OCI-LY1 (cell line): ENCODE data around the gene FOXE3.

Source experiments
- H2AFZ ChIP-seq: fragments of 200-600 bp; sonication (generic), shearing (Covaris generic); 2 replicates; pipeline ENCODE4 v1.6.0; 2014; ENCODE audit warnings: antibody characterized with exemption, mild to moderate bottlenecking, low read length
- H3F3A ChIP-seq: fragments of 200-600 bp; sonication (generic), shearing (Covaris generic); 2 replicates; pipeline ENCODE4 v1.6.0; 2014; ENCODE audit warnings: mild to moderate bottlenecking, antibody characterized with exemption, low read length, moderate library complexity; ENCODE audit not compliant: insufficient read depth
- H3K27ac ChIP-seq: fragments of 200-600 bp; sonication (generic); 2 replicates; pipeline ENCODE4 v1.5.1; 2014; ENCODE audit warnings: low read length, mixed run types, mild to moderate bottlenecking, low read depth; ENCODE audit not compliant: poor library complexity, severe bottlenecking
- H3K27me3 ChIP-seq: fragments of 200-600 bp; sonication (generic); 2 replicates; pipeline ENCODE4 v1.6.0; 2014; ENCODE audit warnings: antibody characterized with exemption, mild to moderate bottlenecking, low read length, moderate library complexity; ENCODE audit not compliant: insufficient read depth
- H3K36me3 ChIP-seq: fragments of 200-600 bp; sonication (generic); 2 replicates; pipeline ENCODE4 v1.6.1; 2014; ENCODE audit warnings: mild to moderate bottlenecking, antibody characterized with exemption, low read length, moderate library complexity, mixed read lengths; ENCODE audit not compliant: insufficient read depth
- H3K4me1 ChIP-seq: fragments of 200-600 bp; sonication (generic); 2 replicates; pipeline ENCODE4 v1.5.1; 2014; ENCODE audit warnings: mild to moderate bottlenecking, low read length, moderate library complexity; ENCODE audit not compliant: insufficient read depth, severe bottlenecking
- H3K4me2 ChIP-seq: fragments of 200-600 bp; sonication (generic), shearing (Covaris generic); 2 replicates; pipeline ENCODE4 v1.6.1; 2014; ENCODE audit warnings: low read length
- H3K4me3 ChIP-seq: fragments of 200-600 bp; sonication (generic); 2 replicates; pipeline ENCODE4 v1.5.1; 2014; ENCODE audit warnings: low read length, low read depth, mild to moderate bottlenecking, mixed read lengths; ENCODE audit not compliant: poor library complexity, severe bottlenecking
- H3K79me2 ChIP-seq: fragments of 200-600 bp; shearing (Covaris generic); 2 replicates; pipeline ENCODE4 v1.6.1; 2016; ENCODE audit warnings: mixed run types, low read length, mixed read lengths; ENCODE audit not compliant: insufficient read depth
- H3K9ac ChIP-seq: fragments of 200-600 bp; sonication (generic), shearing (Covaris generic); 2 replicates; pipeline ENCODE4 v1.6.1; 2014; ENCODE audit warnings: mild to moderate bottlenecking, low read length, mixed read lengths
- H3K9me2 ChIP-seq: fragments of 200-600 bp; sonication (generic), shearing (Covaris generic); 2 replicates; pipeline ENCODE4 v1.6.1; 2014; ENCODE audit warnings: low read depth, mild to moderate bottlenecking, low read length, mixed read lengths
- H3K9me3 ChIP-seq: fragments of 200-600 bp; shearing (Covaris generic); 2 replicates; pipeline ENCODE4 v1.6.1; 2014; ENCODE audit warnings: low read length, mixed read lengths
- H4K20me1 ChIP-seq: fragments of 200-600 bp; sonication (generic), shearing (Covaris generic); 2 replicates; pipeline ENCODE4 v1.6.0; 2016; ENCODE audit warnings: mild to moderate bottlenecking, low read length; ENCODE audit not compliant: insufficient read depth
- EZH2 ChIP-seq: fragments of 200-600 bp; sonication (generic), shearing (Covaris generic); IDR thresholded peaks from 2 replicates; pipeline ENCODE4 v1.8.0; 2017; ENCODE audit warnings: borderline replicate concordance, mixed run types, mild to moderate bottlenecking, antibody characterized with exemption, low read length, moderate library complexity, mixed read lengths
- TF ChIP-seq, protein P1 (sequence below): fragments of 200-600 bp; sonication (generic), shearing (Covaris generic); IDR thresholded peaks from 2 replicates; pipeline ENCODE4 v1.5.1; 2017; ENCODE audit warnings: mild to moderate bottlenecking, antibody characterized with exemption, low read length, moderate library complexity, mixed read lengths

The FOXE3 gene

DNA sequence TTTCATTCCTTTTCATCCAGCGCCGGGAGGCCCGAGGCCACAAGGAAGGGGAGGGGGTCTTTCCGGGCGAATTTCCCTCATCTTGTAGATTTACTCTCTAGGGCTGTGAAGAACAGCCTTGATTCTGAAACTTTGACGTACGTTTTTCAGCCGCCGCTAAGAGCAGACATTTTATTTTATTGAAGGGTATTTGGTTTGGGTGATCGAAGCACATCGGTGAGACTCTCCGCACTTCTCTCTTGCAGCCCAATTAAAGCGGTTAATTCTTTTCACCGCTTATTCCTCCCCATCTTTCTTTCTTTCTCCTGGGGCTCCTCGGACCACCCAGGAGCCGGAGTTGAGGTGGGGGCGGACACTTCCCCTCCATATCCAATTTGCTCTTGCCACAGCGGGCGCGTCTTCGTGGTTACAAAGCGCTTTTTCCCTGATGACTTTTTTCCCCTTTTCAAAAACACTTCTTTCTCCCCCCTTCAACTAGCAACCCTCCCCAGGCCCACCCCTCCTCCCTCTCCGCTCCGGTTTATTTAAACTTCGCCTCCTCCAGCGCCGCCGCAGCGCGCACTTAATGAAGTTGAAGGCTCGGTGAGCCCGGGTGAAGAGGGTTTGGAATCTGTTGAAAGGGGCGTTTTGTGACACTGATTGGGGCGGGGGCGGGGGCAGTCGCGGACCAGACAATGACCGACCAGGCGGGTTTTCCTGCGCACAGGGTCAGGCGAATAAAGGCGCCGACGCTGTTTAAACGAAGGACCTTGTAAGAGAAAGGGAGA is 27.6 kb downstream of the FOXE3 start:
- Histone ChIP-seq H3K27me3 (no peaks in the 10 kb centered on the region; the same call in 1 of the 2 replicates), H3K36me3 (no peaks in the 10 kb centered on the region)
- no peak for TF ChIP-seq EZH2
- TF ChIP-seq, protein P1, sequence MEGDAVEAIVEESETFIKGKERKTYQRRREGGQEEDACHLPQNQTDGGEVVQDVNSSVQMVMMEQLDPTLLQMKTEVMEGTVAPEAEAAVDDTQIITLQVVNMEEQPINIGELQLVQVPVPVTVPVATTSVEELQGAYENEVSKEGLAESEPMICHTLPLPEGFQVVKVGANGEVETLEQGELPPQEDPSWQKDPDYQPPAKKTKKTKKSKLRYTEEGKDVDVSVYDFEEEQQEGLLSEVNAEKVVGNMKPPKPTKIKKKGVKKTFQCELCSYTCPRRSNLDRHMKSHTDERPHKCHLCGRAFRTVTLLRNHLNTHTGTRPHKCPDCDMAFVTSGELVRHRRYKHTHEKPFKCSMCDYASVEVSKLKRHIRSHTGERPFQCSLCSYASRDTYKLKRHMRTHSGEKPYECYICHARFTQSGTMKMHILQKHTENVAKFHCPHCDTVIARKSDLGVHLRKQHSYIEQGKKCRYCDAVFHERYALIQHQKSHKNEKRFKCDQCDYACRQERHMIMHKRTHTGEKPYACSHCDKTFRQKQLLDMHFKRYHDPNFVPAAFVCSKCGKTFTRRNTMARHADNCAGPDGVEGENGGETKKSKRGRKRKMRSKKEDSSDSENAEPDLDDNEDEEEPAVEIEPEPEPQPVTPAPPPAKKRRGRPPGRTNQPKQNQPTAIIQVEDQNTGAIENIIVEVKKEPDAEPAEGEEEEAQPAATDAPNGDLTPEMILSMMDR = no peak

DNA sequence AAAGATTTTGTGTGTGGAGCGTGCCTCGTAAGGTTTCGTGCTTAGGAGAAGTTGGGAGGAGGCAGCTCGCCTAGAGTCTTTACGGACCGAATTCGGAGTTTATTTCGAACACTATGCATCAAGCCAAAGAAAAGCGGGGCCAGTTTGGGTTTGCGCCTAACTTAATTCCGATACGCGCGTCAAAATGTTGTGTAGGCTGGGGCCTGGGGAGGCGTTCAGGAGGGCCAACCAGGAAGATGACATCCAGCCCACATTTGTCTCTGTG is 28.1 kb downstream of the FOXE3 start:
- Histone ChIP-seq H3K9me2 (no peaks in the 10 kb centered on the region), H3K27me3 (no peaks in the 10 kb centered on the region; the same call in 1 of the 2 replicates), H3K4me1 (no peaks in the 10 kb centered on the region), H3K27ac (no peak overlapping the region), H3K36me3 (no peaks in the 10 kb centered on the region), H3K4me2 (no peak overlapping the region), H3K9ac (no peak overlapping the region), H3K9me3 (no peaks in the 10 kb centered on the region), H3F3A (no peaks in the 10 kb centered on the region), H4K20me1 (no peaks in the 10 kb centered on the region), H2AFZ (no peak overlapping the region), H3K79me2 (no peaks in the 10 kb centered on the region), H3K4me3 (no peak overlapping the region)
- TF ChIP-seq, protein P1 = no peak
- no peak for TF ChIP-seq EZH2

More for the DNA sequence above, 27.6 kb downstream of the FOXE3 start:
- no peaks in the 10 kb centered on the region for H3K9me2 ChIP-seq
- no peaks in the 10 kb centered on the region for H3F3A ChIP-seq
- no peaks in the 10 kb centered on the region for H4K20me1 ChIP-seq
- H3K4me1 ChIP-seq = no peaks in the 10 kb centered on the region
- H3K9ac ChIP-seq = no peak overlapping the region
- no peak overlapping the region for H3K27ac ChIP-seq
- no peaks in the 10 kb centered on the region for H3K79me2 ChIP-seq
- H3K4me2 ChIP-seq = no peak overlapping the region
- H3K9me3 ChIP-seq = no peaks in the 10 kb centered on the region
- no peak overlapping the region for H3K4me3 ChIP-seq
- no peak overlapping the region for H2AFZ ChIP-seq

DNA sequence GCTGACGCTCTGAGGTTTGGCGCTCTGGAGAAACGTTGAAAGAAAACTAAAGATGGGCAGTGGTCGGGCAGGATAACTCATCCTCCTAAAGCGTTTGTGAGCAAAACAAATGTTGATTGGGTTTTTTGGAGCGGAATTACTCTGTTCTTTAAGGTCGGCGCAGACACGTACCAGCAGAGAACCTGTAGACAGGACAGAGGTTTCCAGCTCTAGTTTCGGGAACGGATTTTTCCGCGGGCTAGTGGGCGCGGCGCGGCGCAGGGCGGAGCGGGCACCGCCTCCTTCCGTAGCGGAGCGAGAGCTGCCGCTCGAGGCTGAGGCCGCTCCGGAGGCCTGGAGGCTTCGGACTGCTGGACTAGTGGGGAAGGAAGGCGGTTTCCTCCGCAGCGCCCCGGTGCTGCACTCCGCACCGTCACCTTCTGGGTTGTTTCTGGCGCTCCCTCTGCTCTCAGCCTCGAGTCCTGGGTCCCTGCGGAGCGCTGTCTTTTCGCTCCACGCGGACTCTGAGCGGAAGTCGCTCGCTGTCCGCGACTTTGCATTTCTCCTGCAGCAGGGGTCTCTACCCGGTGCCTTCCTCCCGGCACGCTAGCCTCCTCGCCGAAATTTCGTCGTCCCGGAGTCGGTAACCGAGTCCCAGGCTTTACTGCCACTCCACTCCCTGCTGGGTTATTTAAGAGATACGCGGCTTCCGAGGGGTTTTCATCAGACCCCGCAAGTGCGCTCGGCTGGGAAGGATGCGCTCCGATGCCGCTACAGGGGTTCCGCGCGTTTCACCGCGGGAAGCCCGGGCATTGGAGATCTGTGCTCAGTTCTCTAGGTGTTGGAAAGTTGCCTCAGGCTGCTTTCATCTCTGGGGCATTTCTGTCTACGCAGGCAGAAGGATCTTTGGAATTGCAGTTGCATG is 28.7 kb downstream of the FOXE3 start:
- Histone ChIP-seq H4K20me1 (no peaks in the 10 kb centered on the region), H3K9ac (no peak overlapping the region), H3K9me3 (no peaks in the 10 kb centered on the region), H3K79me2 (no peaks in the 10 kb centered on the region), H3K4me3 (no peak overlapping the region), H3K36me3 (no peaks in the 10 kb centered on the region), H3K4me2 (no peak overlapping the region), H2AFZ (no peak overlapping the region), H3F3A (no peaks in the 10 kb centered on the region), H3K4me1 (no peaks in the 10 kb centered on the region), H3K27me3 (peaks cover 5% of the 10 kb centered on the region), H3K9me2 (no peaks in the 10 kb centered on the region), H3K27ac (no peak overlapping the region)
- TF ChIP-seq, protein P1 = no peak
- no peak for TF ChIP-seq EZH2
